Hepatocyte (in vitro differentiated cells): ENCODE measurements around the gene LMOD3.

ENCODE experiments used
- CTCF ChIP-seq: fragments of 200-600 bp; sonication (generic); IDR thresholded peaks from 2 replicates; pipeline ENCODE4 v1.5.1; 2016; ENCODE audit warnings: antibody characterized with exemption, mild to moderate bottlenecking; ENCODE audit not compliant: poor library complexity
- EZH2 ChIP-seq: fragments of 200-600 bp; sonication (generic); IDR thresholded peaks from 2 replicates; pipeline ENCODE4 v1.6.1; 2016; ENCODE audit warnings: antibody characterized with exemption, mild to moderate bottlenecking, borderline replicate concordance

- no peak for TF ChIP-seq CTCF
- TF ChIP-seq EZH2: no peak
These were observed 15.0 kb upstream of the LMOD3 start for GRCh38 chr3:69137412-69137811.
